Measurements from ENCODE around the gene ARHGAP26. TPM values are rescaled to one million over a fixed set of nuclear protein-coding genes. Genes with fewer than 3 reads are reported as not detected.

Gene ARHGAP26
- total and polyA plus RNA-seq, 7 donors, result 5.4 to 25.5 (median 19.1) TPM

GRCh38 chr5:143267186-143267585 lies 497.0 kb downstream of the ARHGAP26 start:
- Histone ChIP-seq H3K4me3 (no peak overlapping the region), H3K27me3 (no peaks in the 10 kb centered on the region), H3K36me3 (no peaks in the 10 kb centered on the region), H3K4me1 (no peaks in the 10 kb centered on the region), H3K9me3 (peaks cover 0 to 12% (median 1%) of the 10 kb centered on the region in 4 donors), H3K27ac (no peak overlapping the region)
- DNase-seq, result no peak
- WGBS, 2 donors, result 97 to 98% methylated on average over 2 of the region's 2 CpGs
- intact Hi-C loops (cut with DNase I), result no loop called here
- no peak for TF ChIP-seq EP300 (IDR thresholded peaks at IDR 0.05)
- no peak for TF ChIP-seq POLR2AphosphoS5 (IDR thresholded peaks at IDR 0.05)
- TF ChIP-seq CTCF (IDR thresholded peaks at IDR 0.05), result no peak
- no peak for TF ChIP-seq POLR2A (IDR thresholded peaks at IDR 0.05)

DNA sequence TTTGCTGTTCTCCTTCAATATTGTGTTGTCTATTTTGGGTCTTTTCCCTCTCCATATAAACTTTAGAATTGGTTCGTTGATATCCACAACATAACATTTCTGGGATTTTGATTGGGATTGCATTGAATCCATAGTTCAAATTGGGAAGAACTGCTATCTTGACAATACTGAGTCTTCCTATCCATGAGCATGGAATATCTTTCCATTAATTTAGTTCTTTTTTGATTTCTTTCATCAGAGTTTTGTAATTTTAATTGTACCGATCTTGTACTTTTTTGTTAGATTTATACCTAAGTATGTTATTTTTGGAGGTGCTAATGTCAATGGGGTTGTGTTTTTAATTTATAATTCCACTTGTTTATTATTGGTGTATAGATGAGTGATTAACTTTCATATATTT lies 498.2 kb downstream of the ARHGAP26 start:
- TF ChIP-seq POLR2A (IDR thresholded peaks at IDR 0.05) (no peak), EP300 (IDR thresholded peaks at IDR 0.05) (no peak), CTCF (IDR thresholded peaks at IDR 0.05) (no peak), POLR2AphosphoS5 (IDR thresholded peaks at IDR 0.05) (no peak)
- Histone ChIP-seq H3K27me3 (no peaks in the 10 kb centered on the region), H3K4me1 (no peaks in the 10 kb centered on the region), H3K27ac (no peak overlapping the region), H3K36me3 (no peaks in the 10 kb centered on the region), H3K9me3 (peaks cover 0 to 12% (median 1%) of the 10 kb centered on the region in 4 donors), H3K4me3 (no peak overlapping the region)
- intact Hi-C loops (cut with DNase I), result no loop called here
- 95 to 99% methylated on average over 2 of the region's 2 CpGs for WGBS, 2 donors
- no peak for DNase-seq

DNA sequence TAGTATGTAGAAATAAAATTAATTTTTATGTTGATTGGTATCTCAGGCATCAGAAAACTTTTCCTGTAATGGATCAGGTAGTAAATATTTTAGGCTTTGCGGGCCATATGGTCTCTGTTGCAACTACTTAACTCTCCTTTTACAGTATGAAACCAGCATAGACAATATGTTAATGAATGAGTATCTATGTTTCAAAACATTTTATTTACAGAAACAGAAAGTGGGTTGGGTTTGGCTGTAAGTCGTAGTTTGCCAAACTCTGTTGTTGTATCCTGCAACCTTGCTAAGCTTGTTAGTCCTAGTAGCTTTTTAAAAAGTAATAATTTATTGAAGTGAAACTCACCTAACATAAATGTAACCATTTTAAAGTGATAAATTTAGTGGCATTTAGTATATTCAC lies 501.3 kb downstream of the ARHGAP26 start:
- DNase-seq, result no peak
- intact Hi-C loops (cut with DNase I), result no loop called here
- no peak overlapping the region for H3K4me3 ChIP-seq
- H3K4me1 ChIP-seq, result no peaks in the 10 kb centered on the region
- TF ChIP-seq POLR2A (IDR thresholded peaks at IDR 0.05) (no peak), CTCF (IDR thresholded peaks at IDR 0.05) (no peak), EP300 (IDR thresholded peaks at IDR 0.05) (no peak), POLR2AphosphoS5 (IDR thresholded peaks at IDR 0.05) (no peak)
- 90 to 92% methylated on average over 2 of the region's 2 CpGs for WGBS, 2 donors
- no peaks in the 10 kb centered on the region for H3K27me3 ChIP-seq
- H3K36me3 ChIP-seq, result no peaks in the 10 kb centered on the region
- no peak overlapping the region for H3K27ac ChIP-seq
- peaks cover 0 to 12% (median 1%) of the 10 kb centered on the region in 4 donors for H3K9me3 ChIP-seq

DNA sequence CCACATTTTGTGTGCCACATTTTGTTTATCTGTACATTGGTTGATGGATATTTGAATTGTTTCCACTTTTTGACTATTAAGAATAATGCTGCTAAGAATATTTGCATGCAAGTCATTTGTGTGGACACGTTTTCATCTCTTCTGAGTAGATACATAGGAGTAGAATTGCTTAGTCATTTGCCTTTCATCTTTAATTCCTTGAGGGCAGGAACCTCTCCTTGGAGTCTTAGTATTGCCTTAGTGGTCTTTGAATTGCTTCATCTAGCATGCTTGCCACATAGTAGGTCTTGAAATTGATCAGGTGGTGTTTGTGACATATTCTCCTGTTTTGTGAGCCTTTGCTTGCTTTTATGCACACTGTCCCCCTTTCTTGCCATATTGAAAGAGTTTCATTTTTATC lies 504.8 kb downstream of the ARHGAP26 start:
- intact Hi-C loops (cut with DNase I), result no loop called here
- 78 to 88% methylated on average over 1 of the region's 1 CpG for WGBS, 2 donors
- no peak overlapping the region for H3K4me3 ChIP-seq

More for the DNA sequence above, 504.8 kb downstream of the ARHGAP26 start:
- Histone ChIP-seq H3K36me3 (peaks cover 0 to 6% (median 0%) of the 10 kb centered on the region in 4 donors), H3K4me1 (no peaks in the 10 kb centered on the region), H3K9me3 (no peaks in the 10 kb centered on the region), H3K27me3 (no peaks in the 10 kb centered on the region), H3K27ac (no peak overlapping the region)
- TF ChIP-seq POLR2A (IDR thresholded peaks at IDR 0.05), result no peak
- no peak for TF ChIP-seq EP300 (IDR thresholded peaks at IDR 0.05)
- no peak for TF ChIP-seq POLR2AphosphoS5 (IDR thresholded peaks at IDR 0.05)
- no peak for TF ChIP-seq CTCF (IDR thresholded peaks at IDR 0.05)
- DNase-seq, result no peak

Data from sigmoid colon (tissue), 7 donors.